ENCODE data around the gene FAM167B. TPM values are rescaled to one million over a fixed set of nuclear protein-coding genes. Genes with fewer than 3 reads are reported as not detected.
A peak's percentile ranks its signal among the peaks of the same experiment; 100 is the strongest.

Gene FAM167B
- total and polyA plus RNA-seq, 2 of the 4 experiments (the other 2 are of a cell fraction), result 0.18 to 0.53 TPM

- peak; percentile 55 for TF ChIP-seq CEBPB (IDR thresholded peaks at IDR 0.05; ENCODE audit: low read depth, low read length)
- TF ChIP-seq RFX5 (IDR thresholded peaks at IDR 0.05; ENCODE audit: low read depth, low read length), result no peak
Measured at GRCh38 chr1:32200226-32201010, 46.6 kb upstream of the FAM167B start, which contains the start of gene CCDC28B (continued).

- H2BK5ac ChIP-seq (ENCODE audit: low read depth, low read length, poor library complexity, severe bottlenecking), result peak overlapping the region; percentile 80
- H3K79me1 ChIP-seq (ENCODE audit: low read depth in 1 of 2, low read length in 2 of 2), result peaks cover 5 to 51% of the 10 kb centered on the region in 2 experiments
- H3K9ac ChIP-seq (ENCODE audit: low read depth, low read length), result peak overlapping the region; percentile 72
- H3K27ac ChIP-seq (ENCODE audit: insufficient read depth, low read length), result peak overlapping the region; percentile 78
- H3K4me3 ChIP-seq (ENCODE audit: insufficient read depth, low read depth, low read length), result peak overlapping the region; percentile 63
- intact Hi-C loops (cut with micrococcal nuclease) (no loop called here), dilution Hi-C loops (cut with HindIII; ENCODE audit: low sequenced_read_pairs, unreplicated experiment) (no loop called here), in situ Hi-C loops (cut with MboI; ENCODE audit: low sequenced_read_pairs) (no loop called here)
- peak; percentile 27; the same call in 1 of the 2 replicates for TF ChIP-seq POLR2A (IDR thresholded peaks at IDR 0.05; ENCODE audit: low read depth, low read length)
- 0 out of 2 replicates have a peak, but pooled peaks have one; percentile 5 for TF ChIP-seq RAD21 (IDR thresholded peaks at IDR 0.05; ENCODE audit: low read length)
- TF ChIP-seq BHLHE40 (IDR thresholded peaks at IDR 0.05; ENCODE audit: low read depth, low read length), result no peak
- TF ChIP-seq CTCF (conservative IDR thresholded peaks at IDR 0.05; ENCODE audit: low read depth, low read length), result 0 out of 2 replicates have a peak, but pooled peaks have one; percentile 18
- TF ChIP-seq USF2 (IDR thresholded peaks at IDR 0.05; ENCODE audit: low read depth, low read length), result 0 out of 2 replicates have a peak, but pooled peaks have one; percentile 9
- no peak for TF ChIP-seq SMC3 (IDR thresholded peaks at IDR 0.05; ENCODE audit: low read depth, low read length)
- H3K18ac ChIP-seq (ENCODE audit: low read depth, low read length), result peak overlapping the region; percentile 40; the same call in 1 of the 2 replicates
- H2AFZ ChIP-seq (replicated peaks; ENCODE audit: low read length, poor library complexity), result peak overlapping the region; percentile 94
- H4K5ac ChIP-seq (ENCODE audit: low read depth, low read length), result peak overlapping the region; percentile 65
- H4K8ac ChIP-seq (ENCODE audit: low read depth in 2 of 2, low read length in 2 of 2), result peak overlapping the region; percentile 60 to 88
- H3K9me3 ChIP-seq (ENCODE audit: control insufficient read depth, insufficient read depth, low read length), result no peaks in the 10 kb centered on the region
- peak overlapping the region; percentile 74 for H2AK5ac ChIP-seq (ENCODE audit: low read depth, low read length)
- peak overlapping the region; percentile 19; the same call in 1 of the 3 replicates for H2BK15ac ChIP-seq (ENCODE audit: low read depth, low read length)
- H3K36me3 ChIP-seq (ENCODE audit: control insufficient read depth, insufficient read depth, low read length), result peaks cover 22% of the 10 kb centered on the region
- DNase-seq (peak; percentile 67), ATAC-seq (ENCODE audit: low read depth) (peak; percentile 49)
- peak overlapping the region; percentile 75 for H3K14ac ChIP-seq (replicated peaks; ENCODE audit: low read depth, low read length)
- H3K9me1 ChIP-seq (ENCODE audit: insufficient read depth, low read length), result peaks cover 14% of the 10 kb centered on the region; the same call in 1 of the 2 replicates
- ChIA-PET POLR2A (ENCODE audit: unreplicated experiment) (no interaction called here), CTCF (interaction anchor here (0.6 to 1.1 kb wide), 3 partner anchors 9 to 92 kb away, joined by 3 to 4 read pairs (median 3); no protein-coding TSS in a partner anchor)
- no TSS peak for BruUV-seq (replicated peaks)
- H4K91ac ChIP-seq (ENCODE audit: insufficient read depth, low read depth, low read length), result peak overlapping the region; percentile 84
- H3K56ac ChIP-seq (ENCODE audit: extremely low read depth, insufficient read depth, low read length), result 0 out of 2 replicates have a peak overlapping the region, but pooled peaks have one; percentile 91
- H2BK120ac ChIP-seq (ENCODE audit: low read depth, low read length), result peak overlapping the region; percentile 23; the same call in 1 of the 2 replicates
- H3K23ac ChIP-seq (ENCODE audit: low read depth, low read length), result peak overlapping the region; percentile 33
- H3K4me2 ChIP-seq (ENCODE audit: low read depth, low read length), result peak overlapping the region; percentile 60
- peaks cover 30% of the 10 kb centered on the region for H3K4me1 ChIP-seq (ENCODE audit: control insufficient read depth, insufficient read depth, low read length)
- peak overlapping the region; percentile 70 for H3K4ac ChIP-seq (ENCODE audit: low read depth, low read length)
- no peaks in the 10 kb centered on the region for H4K20me1 ChIP-seq (ENCODE audit: insufficient read depth, low read length)
- WGBS, 2 experiments (ENCODE audit: extremely low coverage in 2 of 2, insufficient read length in 1 of 2), result 2% methylated on average over 7 of the region's 26 CpGs; no CpG with 5 or more reads in 1 of the 2 experiments
- H2AK9ac ChIP-seq (replicated peaks; ENCODE audit: low read depth, low read length, poor library complexity), result peak overlapping the region; percentile 90
- H2BK20ac ChIP-seq (ENCODE audit: low read depth, low read length), result no peak overlapping the region
- H3K27me3 ChIP-seq (ENCODE audit: control insufficient read depth, insufficient read depth, low read length), result no peaks in the 10 kb centered on the region
Measured at GRCh38 chr1:32201011-32201855, 45.8 kb upstream of the FAM167B start.

Data from IMR-90 (cell line).